ENCODE measurements around the gene AVPR2. TPM values are rescaled to one million over a fixed set of nuclear protein-coding genes. Genes with fewer than 3 reads are reported as not detected.

The AVPR2 gene
- total RNA-seq, 1 donor from 2014 or later, result 3.1 TPM

DNA sequence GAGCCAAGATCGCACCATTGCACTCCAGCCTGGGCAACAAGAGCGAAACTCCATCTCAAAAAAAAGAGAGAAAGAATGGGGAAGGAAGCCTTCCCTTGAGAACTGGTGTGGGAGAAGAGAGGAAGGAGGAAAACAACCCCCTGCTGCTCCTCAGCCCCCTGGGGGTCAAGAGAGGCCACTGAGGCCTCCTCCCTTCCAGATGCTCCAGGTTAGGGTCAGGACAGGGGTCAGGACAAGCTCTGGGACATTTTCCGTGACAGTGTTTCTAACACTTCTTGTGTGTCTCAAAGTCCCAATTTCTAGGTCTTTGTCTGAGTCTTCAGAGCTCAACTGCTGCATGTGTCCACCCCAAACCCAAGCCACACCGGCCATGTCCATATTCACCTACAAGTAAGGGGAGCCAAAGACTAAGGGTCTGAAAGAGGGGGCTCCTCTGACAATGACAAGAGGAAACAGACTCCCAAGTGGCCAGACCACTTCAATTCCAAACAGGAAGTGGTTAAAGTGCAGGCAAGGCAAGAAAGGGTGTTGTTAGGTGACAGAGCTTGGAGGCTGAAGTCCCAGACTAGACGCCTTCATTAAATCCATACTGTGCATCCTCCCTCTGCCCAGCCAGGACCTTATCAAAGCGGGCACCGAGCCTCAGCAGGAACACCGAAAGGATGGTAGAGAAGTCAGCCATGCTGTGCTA is 26.8 kb upstream of the AVPR2 start:
- Histone ChIP-seq H3K4me1 (no peaks in the 10 kb centered on the region), H3K27ac (replicated peaks) (no peak overlapping the region), H3K36me3 (no peaks in the 10 kb centered on the region), H3K27me3 (ENCODE audit: low read depth) (peaks cover 62% of the 10 kb centered on the region), H3K4me3 (no peak overlapping the region), H3K9me3 (replicated peaks) (no peaks in the 10 kb centered on the region)
- intact Hi-C loops (cut with micrococcal nuclease), result no loop called here
- DNase-seq, result no peak
- TF ChIP-seq, protein P1, sequence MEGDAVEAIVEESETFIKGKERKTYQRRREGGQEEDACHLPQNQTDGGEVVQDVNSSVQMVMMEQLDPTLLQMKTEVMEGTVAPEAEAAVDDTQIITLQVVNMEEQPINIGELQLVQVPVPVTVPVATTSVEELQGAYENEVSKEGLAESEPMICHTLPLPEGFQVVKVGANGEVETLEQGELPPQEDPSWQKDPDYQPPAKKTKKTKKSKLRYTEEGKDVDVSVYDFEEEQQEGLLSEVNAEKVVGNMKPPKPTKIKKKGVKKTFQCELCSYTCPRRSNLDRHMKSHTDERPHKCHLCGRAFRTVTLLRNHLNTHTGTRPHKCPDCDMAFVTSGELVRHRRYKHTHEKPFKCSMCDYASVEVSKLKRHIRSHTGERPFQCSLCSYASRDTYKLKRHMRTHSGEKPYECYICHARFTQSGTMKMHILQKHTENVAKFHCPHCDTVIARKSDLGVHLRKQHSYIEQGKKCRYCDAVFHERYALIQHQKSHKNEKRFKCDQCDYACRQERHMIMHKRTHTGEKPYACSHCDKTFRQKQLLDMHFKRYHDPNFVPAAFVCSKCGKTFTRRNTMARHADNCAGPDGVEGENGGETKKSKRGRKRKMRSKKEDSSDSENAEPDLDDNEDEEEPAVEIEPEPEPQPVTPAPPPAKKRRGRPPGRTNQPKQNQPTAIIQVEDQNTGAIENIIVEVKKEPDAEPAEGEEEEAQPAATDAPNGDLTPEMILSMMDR (IDR thresholded peaks at IDR 0.05; ENCODE audit: borderline replicate concordance), result no peak

DNA sequence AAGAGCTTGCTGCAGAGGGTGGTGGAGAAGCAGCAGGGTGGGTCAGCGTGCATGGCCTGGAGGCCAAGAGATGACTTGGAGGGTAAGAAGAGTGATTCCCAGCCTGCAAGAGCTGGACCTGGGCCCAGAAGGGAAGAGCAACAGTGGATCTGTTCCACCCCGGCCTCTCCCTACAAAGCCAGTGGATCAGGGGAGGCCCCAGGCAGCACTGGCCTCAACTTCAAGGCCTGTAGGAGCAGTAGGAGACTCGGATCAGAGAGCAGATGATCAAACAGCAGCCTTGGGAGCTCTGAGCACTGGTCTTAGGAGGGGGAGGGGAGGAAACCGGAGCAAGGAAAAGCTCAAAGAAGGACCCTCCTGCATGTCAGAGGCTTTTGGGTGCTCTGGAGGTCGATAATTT is 26.1 kb upstream of the AVPR2 start:
- TF ChIP-seq, protein P1 (IDR thresholded peaks at IDR 0.05; ENCODE audit: borderline replicate concordance), result no peak
- Histone ChIP-seq H3K4me1 (no peaks in the 10 kb centered on the region), H3K36me3 (no peaks in the 10 kb centered on the region), H3K4me3 (no peak overlapping the region), H3K9me3 (replicated peaks) (no peaks in the 10 kb centered on the region), H3K27ac (replicated peaks) (no peak overlapping the region), H3K27me3 (ENCODE audit: low read depth) (peaks cover 69% of the 10 kb centered on the region)
- DNase-seq, result no peak
- intact Hi-C loops (cut with micrococcal nuclease), result no loop called here

DNA sequence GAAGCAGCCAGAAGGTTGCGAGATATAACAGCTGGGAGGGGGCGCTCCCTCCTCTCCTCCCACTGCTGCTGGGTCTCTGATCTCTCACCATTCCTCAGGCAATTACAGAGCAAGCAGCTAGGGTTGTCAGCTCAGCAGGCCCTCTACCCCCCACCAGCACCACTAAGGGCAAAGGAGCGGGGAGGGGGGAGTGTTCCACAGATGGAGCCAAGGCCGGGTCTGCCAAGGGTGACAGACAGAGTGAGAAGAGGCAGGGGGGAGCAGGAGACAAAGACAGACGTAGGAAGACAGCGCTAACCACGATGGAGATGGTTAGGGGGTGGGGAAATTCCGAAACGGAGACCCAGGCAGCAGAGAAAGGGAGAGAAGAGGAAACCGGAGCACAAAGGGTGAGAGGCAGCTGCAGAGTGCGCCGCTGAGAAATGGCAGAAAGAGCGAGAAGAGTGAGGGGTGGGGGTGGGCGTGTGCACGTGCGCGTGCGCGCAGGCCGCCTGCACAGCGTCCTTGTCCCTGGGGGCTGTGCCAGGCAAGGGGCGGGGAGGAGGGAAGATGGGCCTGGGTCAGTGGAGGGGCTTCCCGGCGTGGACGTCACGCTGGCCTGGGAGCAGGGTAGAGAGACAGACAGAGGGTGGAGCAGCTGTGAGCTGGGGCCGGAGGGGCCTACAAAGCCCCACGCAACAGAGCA is 25.4 kb upstream of the AVPR2 start:
- no peak overlapping the region for H3K27ac ChIP-seq (replicated peaks)
- H3K4me1 ChIP-seq, result no peaks in the 10 kb centered on the region
- H3K4me3 ChIP-seq, result no peak overlapping the region
- no peak for DNase-seq
- H3K36me3 ChIP-seq, result no peaks in the 10 kb centered on the region
- no peaks in the 10 kb centered on the region for H3K9me3 ChIP-seq (replicated peaks)
- intact Hi-C loops (cut with micrococcal nuclease), result no loop called here
- peaks cover 76% of the 10 kb centered on the region for H3K27me3 ChIP-seq (ENCODE audit: low read depth)
- TF ChIP-seq, protein P1 (IDR thresholded peaks at IDR 0.05; ENCODE audit: borderline replicate concordance), result no peak

DNA sequence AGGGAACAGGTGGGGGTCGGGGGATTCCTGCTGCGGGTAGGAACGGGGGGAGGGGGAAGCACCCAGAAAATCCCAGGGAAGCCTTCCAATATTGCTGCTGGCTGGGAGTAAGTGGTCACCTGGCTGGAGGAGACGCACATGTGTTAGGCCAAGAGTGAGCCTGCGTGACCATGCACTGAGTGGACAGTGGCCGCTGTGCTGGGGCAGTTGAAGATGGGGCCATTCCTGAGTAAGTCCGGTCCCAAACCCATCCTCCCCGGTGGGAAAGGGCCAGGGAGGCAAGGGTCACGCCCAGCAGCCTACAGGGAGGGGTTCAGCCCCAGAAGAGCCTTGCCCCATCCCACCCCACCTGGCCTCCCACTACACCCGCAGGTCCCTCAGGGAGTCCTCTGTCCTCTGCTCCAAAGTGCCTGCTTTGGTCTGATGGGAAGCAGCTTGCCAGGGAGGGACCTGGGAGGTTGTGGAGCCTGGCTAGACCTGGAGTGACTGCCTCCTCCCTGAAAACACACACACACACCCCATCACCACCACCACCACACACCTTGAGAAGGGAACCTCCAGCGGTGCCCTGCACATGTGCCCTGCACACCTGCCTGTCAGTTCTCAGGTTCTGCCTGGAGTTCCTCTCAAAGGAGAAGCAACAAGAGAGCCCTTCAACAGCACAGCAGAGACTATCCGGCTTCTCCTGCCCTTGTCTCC is 24.6 kb upstream of the AVPR2 start:
- peaks cover 84% of the 10 kb centered on the region for H3K27me3 ChIP-seq (ENCODE audit: low read depth)
- no peak overlapping the region for H3K27ac ChIP-seq (replicated peaks)
- intact Hi-C loops (cut with micrococcal nuclease), result no loop called here
- DNase-seq, result no peak
- no peaks in the 10 kb centered on the region for H3K36me3 ChIP-seq
- H3K9me3 ChIP-seq (replicated peaks), result no peaks in the 10 kb centered on the region
- no peaks in the 10 kb centered on the region for H3K4me1 ChIP-seq
- TF ChIP-seq, protein P1 (IDR thresholded peaks at IDR 0.05; ENCODE audit: borderline replicate concordance), result no peak
- H3K4me3 ChIP-seq, result no peak overlapping the region

DNA sequence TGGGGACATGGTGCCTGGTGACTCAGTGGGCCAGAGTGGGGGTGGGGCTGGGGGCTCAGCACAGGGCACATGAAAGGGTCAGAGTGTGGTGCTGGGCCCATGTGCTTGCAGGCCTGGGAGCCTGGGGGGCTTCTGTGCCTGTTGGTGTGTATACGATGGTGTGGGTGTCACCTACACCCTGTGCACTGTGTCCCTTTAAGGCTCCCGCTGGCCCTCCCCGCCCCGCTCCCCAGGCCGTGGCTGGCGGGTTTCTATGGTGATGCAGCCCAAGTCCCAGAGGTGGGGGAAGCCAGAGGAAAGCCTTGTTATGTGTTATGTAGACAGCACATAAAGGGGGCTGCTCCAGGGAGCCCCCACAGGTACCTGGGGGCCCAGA is 24.0 kb upstream of the AVPR2 start:
- no peak overlapping the region for H3K27ac ChIP-seq (replicated peaks)
- TF ChIP-seq, protein P1 (IDR thresholded peaks at IDR 0.05; ENCODE audit: borderline replicate concordance), result no peak
- H3K4me3 ChIP-seq, result no peak overlapping the region
- no peak for DNase-seq
- H3K9me3 ChIP-seq (replicated peaks), result no peaks in the 10 kb centered on the region
- peaks cover 90% of the 10 kb centered on the region for H3K27me3 ChIP-seq (ENCODE audit: low read depth)
- H3K4me1 ChIP-seq, result peaks cover 4% of the 10 kb centered on the region
- H3K36me3 ChIP-seq, result no peaks in the 10 kb centered on the region
- intact Hi-C loops (cut with micrococcal nuclease), result no loop called here

Measured in left ventricle myocardium inferior (tissue), 1 donor.